Mucosa of descending colon (tissue), 3 donors: ENCODE results near the gene ZNF496. TPM values are rescaled to one million over a fixed set of nuclear protein-coding genes. Genes with fewer than 3 reads are reported as not detected.

Experiments used
- ATAC-seq: fragments of 200-7000 bp; cut with Tn5 transposase; one replicate; pipeline ENCODE4 v1.9.1; 2020; ENCODE audit warnings: mild to moderate bottlenecking, moderate library complexity
- DNase-seq, 3 donors: peaks; one replicate each; pipeline ENCODE4 v3.0.0-alpha.2; 2020
- H3K36me3 ChIP-seq: fragments of 200-600 bp; one replicate; pipeline ENCODE4 v1.8.0; 2021; ENCODE audit warnings: low read depth, mild to moderate bottlenecking
- H3K4me1 ChIP-seq: fragments of 200-600 bp; one replicate; pipeline ENCODE4 v1.8.0; 2021; ENCODE audit warnings: low read depth, mild to moderate bottlenecking
- H3K4me3 ChIP-seq: fragments of 200-600 bp; one replicate; pipeline ENCODE4 v1.8.0; 2021; ENCODE audit warnings: mild to moderate bottlenecking
- H3K9me3 ChIP-seq: fragments of 200-600 bp; one replicate; pipeline ENCODE4 v1.8.0; 2021; ENCODE audit warnings: mild to moderate bottlenecking
- intact Hi-C, 2 donors: fragments of 100-400 bp; cut with DNase I in 1 of 2; cut with micrococcal nuclease in 1 of 2; formaldehyde crosslinking; loops; one replicate each; pipeline versions ENCODE4 v1.11.0 to v1.11.1; 2022; cut with DNase I, micrococcal nuclease
- total RNA-seq, 3 donors: library from RNA; stranded (reverse); fragmentation: NEBNext Ultra II Directional in 2 of 3; extraction: Animal tissue kit (Norgen Biotek cat#: 25700) in 2 of 3; gene quantifications; one replicate each; pipeline versions ENCODE4 v1.2.1 to v1.2.4, GENCODE V29; 2021 to 2023
- TF ChIP-seq, protein P1 (sequence below): fragments of 200-600 bp; IDR thresholded peaks from one replicate; pipeline ENCODE4 v1.8.0; 2022; ENCODE audit warnings: antibody characterized with exemption, mild to moderate bottlenecking
- donor health status: DM: no; HTN: no; CAD: no; lungs with moderate emphysema.
- donor health status: DM: no; HTN: no; CAD: no.
- donor health status: DM: no; HTN: yes; CAD: no.

ZNF496 gene
- total RNA-seq, 3 donors from 2014 or later = 13.3 to 26.5 (median 18.0) TPM

DNA sequence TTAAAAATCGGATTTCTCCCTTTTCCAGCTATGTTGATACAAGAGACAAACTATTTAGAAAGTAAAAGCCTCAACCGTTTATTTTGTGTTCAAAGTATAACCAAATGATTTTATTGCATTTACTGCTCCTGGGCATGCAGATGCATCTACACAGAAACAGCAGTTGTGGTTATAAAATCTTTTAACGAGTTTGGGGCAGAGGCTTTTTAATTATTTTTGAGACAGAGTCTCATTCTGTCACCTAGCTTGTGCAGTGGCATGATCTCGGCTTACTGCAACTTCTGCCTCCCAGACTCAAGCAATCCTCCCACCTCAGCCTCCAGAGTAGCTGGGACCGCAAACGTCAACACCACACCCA, 33.6 kb downstream of the ZNF496 start:
- ATAC-seq (peak; percentile 63), DNase-seq (no peak)
- Histone ChIP-seq H3K4me1 (peaks cover 13% of the 10 kb centered on the region), H3K36me3 (no peaks in the 10 kb centered on the region), H3K9me3 (no peaks in the 10 kb centered on the region), H3K4me3 (no peak overlapping the region)
- TF ChIP-seq, protein P1, sequence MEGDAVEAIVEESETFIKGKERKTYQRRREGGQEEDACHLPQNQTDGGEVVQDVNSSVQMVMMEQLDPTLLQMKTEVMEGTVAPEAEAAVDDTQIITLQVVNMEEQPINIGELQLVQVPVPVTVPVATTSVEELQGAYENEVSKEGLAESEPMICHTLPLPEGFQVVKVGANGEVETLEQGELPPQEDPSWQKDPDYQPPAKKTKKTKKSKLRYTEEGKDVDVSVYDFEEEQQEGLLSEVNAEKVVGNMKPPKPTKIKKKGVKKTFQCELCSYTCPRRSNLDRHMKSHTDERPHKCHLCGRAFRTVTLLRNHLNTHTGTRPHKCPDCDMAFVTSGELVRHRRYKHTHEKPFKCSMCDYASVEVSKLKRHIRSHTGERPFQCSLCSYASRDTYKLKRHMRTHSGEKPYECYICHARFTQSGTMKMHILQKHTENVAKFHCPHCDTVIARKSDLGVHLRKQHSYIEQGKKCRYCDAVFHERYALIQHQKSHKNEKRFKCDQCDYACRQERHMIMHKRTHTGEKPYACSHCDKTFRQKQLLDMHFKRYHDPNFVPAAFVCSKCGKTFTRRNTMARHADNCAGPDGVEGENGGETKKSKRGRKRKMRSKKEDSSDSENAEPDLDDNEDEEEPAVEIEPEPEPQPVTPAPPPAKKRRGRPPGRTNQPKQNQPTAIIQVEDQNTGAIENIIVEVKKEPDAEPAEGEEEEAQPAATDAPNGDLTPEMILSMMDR = no peak
- intact Hi-C loops = no loop called here

DNA sequence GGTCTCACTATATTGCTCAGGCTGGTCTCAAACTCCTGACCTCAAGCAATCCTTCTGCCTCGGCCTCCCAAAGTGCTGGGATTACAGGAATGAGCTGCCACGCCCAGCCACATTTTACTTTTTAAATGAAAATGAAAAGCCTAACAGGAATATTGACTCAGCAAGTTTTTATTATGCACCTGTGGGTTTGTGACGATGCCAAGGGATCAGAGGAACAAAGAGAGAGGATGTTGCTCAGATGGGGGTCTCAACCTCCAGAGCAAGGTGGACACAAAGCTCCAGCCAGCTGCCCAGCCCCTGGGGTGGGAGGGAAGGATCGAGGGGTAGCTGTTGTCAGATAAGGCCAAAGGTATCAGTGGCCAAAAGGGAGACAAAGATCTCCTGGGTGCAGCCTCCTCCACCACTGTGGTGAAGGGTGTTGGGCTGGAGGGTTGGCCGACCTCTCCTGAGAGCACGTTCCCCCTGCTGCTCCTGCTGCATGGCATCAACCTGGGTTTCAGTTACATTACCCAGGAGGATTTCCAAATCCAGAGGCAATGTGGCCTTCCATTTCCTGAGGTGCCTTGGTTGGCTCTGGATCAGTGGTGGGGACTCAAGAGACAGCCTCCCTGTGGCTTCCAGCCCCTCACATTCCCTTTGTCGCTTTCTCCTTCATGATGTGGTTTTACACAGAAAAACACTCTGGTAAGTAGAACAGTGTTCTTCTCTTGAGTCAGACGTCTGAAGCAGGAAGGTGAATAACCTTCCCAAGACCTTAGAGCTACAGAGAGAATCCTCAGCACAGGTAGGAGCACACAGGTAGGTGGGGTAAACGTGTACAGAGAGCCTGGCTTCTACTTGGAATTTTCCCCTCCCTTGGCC, 34.2 kb downstream of the ZNF496 start:
- DNase-seq = peak in 2 of 3 donors; percentile 32 to 48
- no peaks in the 10 kb centered on the region for H3K36me3 ChIP-seq
- TF ChIP-seq, protein P1 = no peak
- H3K4me1 ChIP-seq = peaks cover 13% of the 10 kb centered on the region
- intact Hi-C loops = no loop called here
- ATAC-seq = peak; percentile 70
- no peaks in the 10 kb centered on the region for H3K9me3 ChIP-seq
- H3K4me3 ChIP-seq = no peak overlapping the region

DNA sequence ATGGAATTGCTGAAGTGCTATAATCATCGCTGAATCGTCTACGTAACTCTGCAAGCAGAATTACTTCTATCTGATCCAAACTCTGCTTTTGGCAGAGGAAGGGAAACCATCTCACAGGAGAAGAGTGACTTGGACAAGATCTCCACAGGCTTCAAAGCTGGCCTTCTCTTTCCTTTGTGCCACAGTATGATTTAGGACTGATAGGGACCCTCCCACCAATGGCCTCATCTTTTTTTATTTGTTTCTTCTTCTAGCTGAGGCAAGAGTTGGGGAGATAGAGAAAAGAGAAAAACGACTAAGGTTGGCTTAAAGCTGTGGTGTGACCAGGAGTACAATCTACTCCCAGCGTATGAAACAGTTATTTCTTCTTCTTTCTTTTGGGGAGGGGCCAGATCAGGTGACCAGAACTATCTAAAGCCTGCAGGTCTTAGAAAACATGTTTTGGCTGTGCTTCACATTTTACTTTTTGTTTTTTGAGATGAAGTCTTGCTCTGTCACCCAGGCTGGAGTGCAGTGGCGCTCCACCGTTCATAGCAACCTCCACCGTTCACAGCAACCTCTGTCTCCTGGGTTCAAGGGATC, 35.0 kb downstream of the ZNF496 start:
- intact Hi-C loops = no loop called here
- TF ChIP-seq, protein P1 = no peak
- no peak for DNase-seq

DNA sequence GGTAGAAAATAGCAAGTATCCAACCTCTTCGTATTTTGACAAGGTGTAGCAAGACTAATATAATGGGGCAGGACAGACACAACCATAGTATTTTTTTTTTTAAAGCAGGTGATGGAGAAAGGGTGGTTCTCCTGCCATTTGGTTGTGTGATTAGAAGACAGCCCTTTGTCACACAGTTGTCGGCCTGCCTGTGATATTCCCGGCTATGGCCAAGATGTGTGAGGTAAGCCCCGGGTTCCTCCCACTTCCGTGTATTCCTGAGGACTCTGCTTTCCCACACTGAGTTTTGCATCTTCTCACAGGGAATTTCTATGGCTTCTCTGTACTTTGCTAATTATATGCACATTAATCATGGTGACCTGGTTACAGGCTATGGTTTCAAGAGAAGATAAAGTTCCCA, 35.9 kb downstream of the ZNF496 start:
- Histone ChIP-seq H3K9me3 (no peaks in the 10 kb centered on the region), H3K4me1 (peaks cover 13% of the 10 kb centered on the region), H3K36me3 (no peaks in the 10 kb centered on the region), H3K4me3 (no peak overlapping the region)
- TF ChIP-seq, protein P1 = no peak
- no peak for ATAC-seq
- DNase-seq = no peak
- intact Hi-C loops = no loop called here

More for the DNA sequence above, 35.0 kb downstream of the ZNF496 start:
- H3K36me3 ChIP-seq = no peaks in the 10 kb centered on the region
- peaks cover 13% of the 10 kb centered on the region for H3K4me1 ChIP-seq
- no peaks in the 10 kb centered on the region for H3K9me3 ChIP-seq
- no peak overlapping the region for H3K4me3 ChIP-seq
- ATAC-seq = no peak

DNA sequence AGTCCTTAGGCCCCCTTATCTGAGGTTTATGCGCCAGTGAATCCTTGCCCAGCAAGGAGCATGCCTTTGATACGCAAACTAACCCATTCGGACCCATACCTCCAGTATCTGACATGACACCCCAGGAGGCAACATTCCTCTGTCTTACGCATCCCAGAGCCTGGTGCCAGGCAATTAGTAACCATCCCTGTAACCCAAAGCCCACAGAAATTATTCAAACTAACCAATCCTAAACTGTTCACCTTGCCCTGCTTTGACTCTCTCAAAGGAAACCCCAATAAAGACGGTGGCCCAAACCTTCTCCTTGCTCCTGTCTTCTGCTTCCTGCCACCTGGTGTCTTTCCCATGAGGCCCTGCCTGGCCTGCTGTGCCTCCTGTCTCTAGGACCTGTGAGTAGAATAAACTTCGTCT, 36.4 kb downstream of the ZNF496 start:
- intact Hi-C loops = no loop called here
- Histone ChIP-seq H3K4me3 (no peak overlapping the region), H3K36me3 (no peaks in the 10 kb centered on the region), H3K9me3 (no peaks in the 10 kb centered on the region), H3K4me1 (peaks cover 13% of the 10 kb centered on the region)
- ATAC-seq (no peak), DNase-seq (no peak)
- TF ChIP-seq, protein P1 = no peak
